Sciatic nerve (tissue), 2 donors: ENCODE results near the gene ASPA. TPM values are rescaled to one million over a fixed set of nuclear protein-coding genes. Genes with fewer than 3 reads are reported as not detected.
"Not testable (repeated sequence)": the region's sequence is repeated elsewhere in the genome, so short reads cannot be mapped to it uniquely, and the experiment has no call there.

ENCODE experiments used
- ATAC-seq: fragments of 200-7000 bp; cut with Tn5 transposase; one replicate; pipeline ENCODE4 v1.9.1; 2020; ENCODE audit warnings: mild to moderate bottlenecking, moderate library complexity
- DNase-seq: peaks from one replicate; pipeline ENCODE4 v3.0.0-alpha.2; 2020; ENCODE audit warnings: low spot score
- intact Hi-C: fragments of 100-400 bp; cut with DNase I; formaldehyde crosslinking; loops from one replicate; pipeline ENCODE4 v1.14.2; 2022
- total RNA-seq: library from RNA; stranded (reverse); fragmentation: NEBNext Ultra II Directional; extraction: Animal tissue kit (Norgen Biotek cat#: 25700); gene quantifications from one replicate; pipeline ENCODE4 v1.2.1, GENCODE V29; 2021
- donor health status: DM: no; HTN: no; CAD: no.
- donor health status: DM: no; HTN: no; CAD: no.

The ASPA gene
- total RNA-seq = 41.6 TPM

DNA sequence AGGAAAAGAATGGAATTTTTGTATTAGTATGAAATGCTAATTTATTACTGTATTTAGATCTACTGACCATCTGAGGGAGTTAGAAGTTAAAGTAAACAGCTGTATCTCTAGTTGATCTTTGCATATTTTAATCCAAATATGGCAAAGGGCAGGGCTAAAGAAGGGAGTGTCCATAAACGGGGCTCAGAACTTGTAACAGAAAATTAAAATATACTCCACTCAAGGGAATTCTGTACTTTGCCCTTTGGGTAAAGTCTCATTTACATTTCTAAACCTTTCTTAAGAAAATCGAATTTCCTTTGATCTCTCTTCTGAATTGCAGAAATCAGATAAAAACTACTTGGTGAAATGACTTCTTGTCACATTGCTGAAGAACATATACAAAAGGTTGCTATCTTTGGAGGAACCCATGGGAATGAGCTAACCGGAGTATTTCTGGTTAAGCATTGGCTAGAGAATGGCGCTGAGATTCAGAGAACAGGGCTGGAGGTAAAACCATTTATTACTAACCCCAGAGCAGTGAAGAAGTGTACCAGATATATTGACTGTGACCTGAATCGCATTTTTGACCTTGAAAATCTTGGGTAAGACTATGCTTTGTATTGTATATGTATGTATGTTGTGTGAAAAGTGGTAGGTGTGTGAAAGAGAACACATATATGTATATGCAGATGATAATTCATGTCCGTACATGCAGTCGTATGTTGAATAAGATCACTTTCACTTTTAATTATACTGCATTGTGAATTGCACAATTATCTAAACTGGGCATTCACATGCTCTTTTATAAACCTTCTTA lies at the start of gene ASPA:
TSS of gene ASPA (plus strand) at position 186 of the 799 bp plus-strand sequence. CDS start at position 349, 163 bp downstream.
- intact Hi-C loops = loop anchor here (10.0 kb wide), 1 partner anchor 59 kb away; no protein-coding TSS in a partner anchor
- DNase-seq (no peak), ATAC-seq (peak; percentile 83)

DNA sequence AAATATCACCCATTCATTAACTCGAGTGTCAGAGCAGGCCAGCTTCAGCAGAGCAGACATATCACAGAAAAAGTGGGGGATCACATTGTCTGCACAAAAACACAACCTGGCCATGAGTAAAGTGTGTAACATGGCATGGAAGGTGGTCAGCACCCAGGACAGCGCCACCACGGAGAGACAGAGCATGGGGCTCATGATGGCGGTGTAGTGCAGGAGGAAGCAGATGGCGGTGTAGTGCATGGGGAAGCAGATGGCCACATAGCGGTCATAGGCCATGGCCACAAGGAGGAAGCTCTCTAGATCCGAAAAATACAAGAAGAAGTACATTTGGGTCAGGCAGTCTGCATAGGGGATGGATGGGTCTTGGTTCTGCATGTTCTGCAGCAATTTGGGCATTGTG lies 42.6 kb upstream of the ASPA start:
- intact Hi-C loops, DNase-seq, ATAC-seq: not testable (repeated sequence)

DNA sequence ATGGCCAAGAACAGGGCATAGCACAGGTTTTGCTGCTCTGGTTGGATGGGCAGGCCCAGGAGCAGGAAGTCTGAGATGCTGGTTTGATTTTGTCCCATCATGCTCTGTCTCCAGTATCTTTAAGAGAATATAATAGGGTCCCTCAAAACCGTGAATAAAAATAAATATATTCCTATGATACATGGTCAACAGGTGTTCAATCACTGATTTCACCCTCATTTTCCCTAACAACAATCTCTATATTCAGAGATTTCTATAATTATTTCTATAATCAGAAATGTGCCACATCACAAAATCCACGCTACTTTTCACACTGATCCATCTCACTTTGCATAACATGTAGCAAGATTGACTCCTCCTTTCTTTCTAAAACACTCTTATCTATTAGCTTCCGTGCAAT lies 42.1 kb upstream of the ASPA start, which contains the start of gene OR1E2:
TSS of gene OR1E2 (minus strand) at position 101 of the 400 bp plus-strand sequence. CDS start at position 101, 0 bp downstream.
- DNase-seq (no peak), ATAC-seq (no peak)
- intact Hi-C loops = no loop called here

DNA sequence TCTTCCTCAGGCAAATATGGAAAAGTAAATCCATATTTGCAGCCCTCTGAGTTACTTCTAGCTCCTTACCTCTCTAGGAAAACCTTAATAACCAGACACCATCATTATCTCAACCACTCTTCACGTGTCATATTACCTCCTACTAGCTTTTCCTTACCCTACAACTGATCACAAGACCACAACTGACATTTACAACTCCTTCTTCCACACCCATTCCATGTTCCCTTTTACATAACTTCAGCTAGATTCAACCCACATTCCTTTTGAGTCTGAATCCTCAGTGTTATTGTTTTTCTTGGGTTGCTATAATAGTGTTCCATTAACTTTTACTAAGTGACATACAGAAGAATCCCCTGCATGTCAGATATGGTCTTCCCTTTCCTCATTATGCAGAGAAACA lies 37.4 kb upstream of the ASPA start:
- intact Hi-C loops = no loop called here
- DNase-seq (no peak), ATAC-seq (no peak)

DNA sequence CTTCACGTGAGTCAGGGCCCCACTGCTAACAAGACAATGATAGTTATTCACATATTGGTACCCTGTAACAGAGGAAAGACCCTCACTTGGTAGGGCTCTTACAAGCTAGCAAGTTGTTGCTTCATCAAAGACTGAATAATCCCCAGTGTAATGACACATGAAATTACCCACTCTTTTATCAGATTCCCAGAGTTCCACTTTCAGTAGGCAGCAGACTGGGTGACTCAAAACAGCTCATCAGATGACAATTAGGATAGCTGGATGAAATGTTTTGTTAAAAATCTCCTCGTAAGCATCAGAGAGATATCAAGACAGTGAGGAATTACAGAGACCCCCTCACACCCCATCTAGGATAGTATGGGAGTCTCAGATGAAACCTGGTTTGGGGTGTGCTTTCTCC lies 35.3 kb upstream of the ASPA start:
- no peak for ATAC-seq
- no peak for DNase-seq

DNA sequence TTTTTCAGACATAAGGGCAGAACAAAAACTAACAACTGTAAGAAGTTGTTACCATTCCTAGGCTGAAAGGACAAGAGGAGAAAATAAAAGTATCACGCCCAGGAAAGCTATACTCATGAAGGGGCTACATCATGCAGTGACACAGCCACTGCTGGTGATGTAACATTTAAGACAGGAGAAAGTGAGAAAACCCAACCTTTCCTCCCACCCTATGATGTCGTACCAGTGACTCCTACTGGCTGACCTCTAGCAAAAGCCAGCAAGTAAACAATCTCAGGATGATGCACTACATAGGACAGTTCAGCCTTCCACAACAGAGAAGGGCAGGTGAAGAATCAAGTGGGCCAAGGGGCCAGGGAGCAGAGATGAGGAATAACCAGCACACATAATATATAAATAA lies 28.2 kb upstream of the ASPA start:
- no peak for DNase-seq
- no peak for ATAC-seq
- intact Hi-C loops = no loop called here

More for the DNA sequence above, 35.3 kb upstream of the ASPA start:
- intact Hi-C loops = no loop called here

DNA sequence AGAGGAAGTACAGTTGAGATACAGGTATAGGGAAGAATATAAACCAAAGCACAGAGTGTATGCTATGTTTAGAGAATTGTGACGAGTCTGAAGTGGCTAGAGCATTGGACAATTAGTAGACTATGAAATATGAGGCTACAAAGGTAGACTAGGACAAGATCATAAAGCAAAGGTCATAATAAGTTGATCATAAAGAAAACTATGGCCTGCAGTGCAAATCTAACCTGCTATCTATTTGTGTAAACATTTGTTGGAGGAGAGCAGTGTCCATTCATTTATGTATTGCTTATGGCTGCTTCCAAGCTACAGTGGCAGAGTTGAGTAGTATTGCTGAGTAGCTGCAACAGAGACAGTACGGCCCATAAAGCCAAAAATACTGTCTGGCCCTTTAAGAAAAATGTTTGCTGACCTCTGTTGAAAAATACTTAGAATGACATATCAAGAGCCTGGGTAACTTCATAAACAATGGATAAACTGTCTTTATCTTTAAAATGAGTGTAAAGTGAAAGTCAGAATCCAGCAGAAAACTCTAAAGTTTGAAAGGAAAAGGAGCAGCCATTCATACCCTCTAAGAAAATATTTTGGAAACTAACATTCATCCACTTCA lies 27.6 kb upstream of the ASPA start:
- DNase-seq = no peak
- no peak for ATAC-seq
- intact Hi-C loops = no loop called here

DNA sequence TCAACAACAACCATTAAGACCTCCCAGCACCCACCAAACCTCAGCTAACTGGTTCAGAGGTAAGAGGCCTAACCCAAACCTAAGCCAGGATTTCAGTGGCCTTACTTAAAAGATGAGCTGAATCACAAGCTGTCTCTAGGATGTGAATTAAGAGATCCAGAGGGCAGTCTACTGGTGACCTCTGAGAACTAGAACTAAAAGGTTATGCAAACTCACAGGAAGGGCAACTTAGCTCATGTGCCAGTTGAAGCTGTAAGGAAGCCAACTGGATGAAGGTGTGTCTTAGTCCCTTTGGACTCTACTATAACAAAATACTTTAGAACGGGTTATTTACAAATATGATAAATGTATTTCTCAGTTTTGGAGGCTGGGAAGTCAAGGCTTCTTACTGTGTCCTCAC lies 9.4 kb upstream of the ASPA start:
- intact Hi-C loops, DNase-seq, ATAC-seq: not testable (repeated sequence)

DNA sequence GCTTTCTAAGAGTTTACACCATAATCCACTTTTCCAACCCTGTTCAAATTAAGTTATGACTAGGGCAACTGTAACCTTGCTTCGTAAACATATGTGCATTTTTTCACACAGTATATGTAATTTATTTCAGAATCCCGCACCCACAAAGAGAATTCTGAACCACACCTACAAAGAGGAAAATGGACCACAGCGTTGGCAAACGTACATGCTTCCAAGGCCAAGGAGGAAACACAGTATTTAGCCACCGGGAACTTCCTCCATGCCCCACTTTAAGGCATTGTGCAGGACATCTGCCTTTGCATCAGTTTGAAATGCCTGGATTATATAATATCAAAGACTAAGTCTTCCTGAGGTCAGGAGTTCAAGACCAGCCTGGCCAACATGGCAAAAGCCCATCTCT lies 6.3 kb upstream of the ASPA start:
- no peak for DNase-seq
- intact Hi-C loops = no loop called here
- no peak for ATAC-seq

DNA sequence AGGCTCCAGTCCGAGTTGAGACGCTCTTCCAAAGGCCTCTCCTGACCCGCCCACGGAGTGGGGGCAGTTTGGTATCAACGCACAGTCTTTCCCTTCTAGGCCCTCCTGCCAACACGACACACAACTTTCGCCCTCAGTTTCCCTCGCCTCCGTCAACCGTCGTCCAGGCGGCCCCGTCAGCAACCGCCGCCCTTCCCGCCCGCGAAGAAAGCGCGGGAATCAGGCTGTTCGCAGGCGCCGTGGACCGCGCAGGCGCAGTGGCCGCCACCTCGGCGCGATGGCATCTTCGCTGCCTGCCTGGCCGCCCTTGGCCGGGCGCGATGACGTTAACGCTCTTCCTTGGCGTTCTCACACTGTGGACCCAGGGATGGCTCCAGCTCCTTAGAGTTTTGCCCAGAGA lies 4.2 kb upstream of the ASPA start, which contains the start of gene SPATA22:
TSS of gene SPATA22 (minus strand) at position 221 of the 400 bp plus-strand sequence. CDS start 2,494 bp downstream, outside the sequence.
- no peak for ATAC-seq
- intact Hi-C loops = loop anchor here (10.0 kb wide), 1 partner anchor 63 kb away; no protein-coding TSS in a partner anchor

DNA sequence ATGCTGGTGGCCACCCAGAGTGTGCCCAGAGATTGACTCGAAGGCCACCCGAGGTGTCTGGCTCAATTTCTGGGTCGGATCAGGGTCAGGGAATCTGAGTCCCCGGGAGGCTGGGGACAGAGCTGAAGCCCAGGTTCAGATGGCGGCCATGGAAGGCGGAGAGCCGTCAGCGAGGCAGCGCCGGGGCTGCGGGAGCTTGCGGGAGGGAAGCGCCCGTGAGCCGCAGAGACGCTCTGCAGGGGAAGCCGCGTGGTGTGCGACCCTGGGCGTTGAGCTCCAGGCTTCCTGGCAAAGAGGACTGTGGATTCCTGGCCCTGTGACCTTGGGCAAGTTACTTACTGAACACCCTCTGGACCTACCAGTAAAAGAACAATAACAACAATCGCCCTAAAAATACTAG lies 3.7 kb upstream of the ASPA start:
- no peak for ATAC-seq
- intact Hi-C loops = loop anchor here (10.0 kb wide), 1 partner anchor 63 kb away; no protein-coding TSS in a partner anchor
- DNase-seq = no peak

More for the DNA sequence above, 4.2 kb upstream of the ASPA start, which contains the start of gene SPATA22:
- no peak for DNase-seq

DNA sequence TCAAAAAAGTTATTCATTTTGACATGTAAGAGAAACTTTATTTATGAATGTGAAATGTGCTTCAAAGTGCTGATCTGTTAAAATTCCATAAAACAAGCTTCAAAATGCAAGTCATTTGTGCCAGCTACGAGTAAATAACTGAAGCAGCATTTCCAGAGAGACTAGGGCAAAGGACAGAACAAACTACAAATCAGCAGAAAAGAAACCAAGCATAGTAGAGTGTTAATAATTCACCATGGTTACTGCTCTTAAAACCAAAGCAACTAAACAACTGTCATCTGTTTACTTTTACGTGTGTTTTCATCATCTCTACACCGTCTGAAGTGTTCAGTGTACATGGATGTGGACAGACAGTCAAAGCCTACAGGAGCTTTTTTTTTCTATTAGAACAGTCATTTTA lies 1.6 kb upstream of the ASPA start:
- no peak for DNase-seq
- peak; percentile 58 for ATAC-seq
- intact Hi-C loops = loop anchor here (10.0 kb wide), 1 partner anchor 61 kb away; no protein-coding TSS in a partner anchor

DNA sequence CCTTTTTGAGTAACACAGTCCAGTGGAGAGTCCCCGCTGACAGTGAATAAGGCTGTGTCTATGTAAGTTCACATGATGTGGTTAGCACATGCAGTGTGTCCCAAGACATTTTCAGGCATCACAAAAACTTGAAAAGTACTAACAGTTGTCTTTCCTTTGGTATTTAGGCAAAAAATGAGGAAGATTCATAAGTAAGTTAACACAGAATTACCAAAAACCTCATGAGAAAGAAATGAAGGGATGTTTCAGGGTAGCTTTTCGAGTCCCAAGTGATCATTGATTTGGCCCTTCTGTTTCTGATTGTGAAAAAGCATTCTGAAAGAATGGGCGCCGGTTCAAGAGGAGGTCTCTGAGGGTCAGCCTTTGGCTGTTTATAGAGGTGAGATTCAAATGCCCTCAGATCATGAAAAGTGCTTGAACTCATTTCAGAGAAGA lies 529 bp upstream of the ASPA start:
- DNase-seq (peak; percentile 66), ATAC-seq (peak; percentile 85)

DNA sequence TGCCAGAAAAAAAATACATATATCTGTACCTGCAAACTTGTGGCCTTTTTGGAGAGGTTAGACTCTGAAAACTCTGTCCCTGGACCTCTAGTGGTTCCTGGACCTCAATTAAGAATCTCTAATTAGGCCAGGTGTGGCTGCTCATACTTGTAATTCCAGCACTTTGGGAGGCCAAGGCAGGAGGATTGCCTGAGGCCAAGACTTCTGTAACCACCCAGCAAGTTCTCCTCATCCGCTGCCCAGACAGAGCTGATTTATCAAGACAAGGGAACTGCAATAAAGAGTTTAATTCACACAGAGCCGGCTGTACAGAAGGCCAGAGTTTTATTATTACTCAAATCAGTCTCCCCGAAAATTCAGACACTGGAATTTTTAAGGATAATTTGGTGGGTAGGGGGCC lies 4.2 kb downstream of the ASPA start:
- intact Hi-C loops = loop anchor here (10.0 kb wide), 1 partner anchor 55 kb away; no protein-coding TSS in a partner anchor

More for the DNA sequence above, 529 bp upstream of the ASPA start:
- intact Hi-C loops = loop anchor here (10.0 kb wide), 1 partner anchor 60 kb away; no protein-coding TSS in a partner anchor

DNA sequence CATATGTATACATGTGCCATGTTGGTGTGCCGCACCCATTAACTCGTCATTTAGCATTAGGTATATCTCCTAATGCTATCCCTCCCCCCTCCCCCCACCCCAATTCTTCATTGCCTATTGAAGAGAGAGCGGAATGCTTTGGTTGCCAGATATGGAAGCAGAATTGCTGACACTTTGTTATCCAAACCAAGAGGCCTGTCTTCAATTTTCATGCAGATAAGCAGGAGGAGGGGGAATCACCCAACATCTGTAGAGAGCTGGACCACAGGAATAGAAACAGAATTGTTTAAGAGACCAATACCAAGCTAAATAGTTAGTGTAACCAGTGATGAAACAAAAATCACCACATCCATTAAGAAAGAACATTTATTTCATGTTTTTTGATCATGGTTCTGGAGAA lies 7.1 kb downstream of the ASPA start:
- ATAC-seq (no peak), DNase-seq (no peak)
- intact Hi-C loops = no loop called here

More for the DNA sequence above, 4.2 kb downstream of the ASPA start:
- ATAC-seq (no peak), DNase-seq (no peak)

DNA sequence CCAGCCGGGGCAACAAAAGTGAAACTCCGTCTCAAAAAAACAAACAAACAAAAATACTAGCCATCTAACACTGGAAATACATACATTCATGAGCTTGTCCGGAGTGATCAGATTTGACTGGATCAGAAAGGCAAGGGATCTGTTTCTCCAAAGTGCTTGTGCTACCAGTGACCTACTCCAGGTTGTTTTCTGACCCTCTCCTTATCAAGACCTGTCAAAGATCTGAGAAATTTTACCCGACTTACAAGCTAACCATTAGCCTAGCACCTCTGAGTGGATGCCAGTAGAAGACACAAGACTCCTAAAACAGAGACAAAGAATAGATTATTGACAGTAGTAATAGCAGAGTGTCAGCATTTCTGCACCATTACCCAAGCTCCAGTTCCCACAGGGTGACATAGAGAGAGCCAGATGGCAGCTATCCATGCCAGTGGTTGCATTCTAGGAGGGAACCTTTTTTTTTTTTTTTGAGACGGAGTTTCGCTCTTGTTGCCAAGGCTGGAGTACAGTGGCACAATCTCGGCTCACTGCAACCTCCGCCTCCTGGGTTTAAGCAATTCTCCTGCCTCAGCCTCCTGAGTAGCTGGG lies 9.8 kb downstream of the ASPA start:
- intact Hi-C loops = no loop called here
- no peak for ATAC-seq
- no peak for DNase-seq

DNA sequence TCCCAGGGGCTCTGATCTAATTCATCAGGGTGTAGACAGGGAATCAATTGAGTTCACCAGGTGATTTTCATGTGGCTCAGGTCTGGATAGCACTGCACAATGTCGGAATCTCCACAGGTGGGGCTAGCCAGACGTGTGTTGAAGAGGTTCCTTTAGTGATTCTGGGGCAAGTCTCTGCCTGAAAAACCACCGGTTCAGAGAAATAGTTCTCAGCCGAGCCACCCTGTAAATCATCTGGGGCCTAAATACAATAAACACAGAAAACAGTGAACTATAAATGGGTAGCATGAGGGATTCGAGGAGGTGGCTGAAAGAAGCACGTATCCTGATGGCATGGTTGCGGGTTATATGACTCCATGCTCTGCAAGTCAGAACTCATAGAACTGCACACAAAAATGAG lies 21.3 kb downstream of the ASPA start:
- ATAC-seq = no peak
- intact Hi-C loops = no loop called here
- DNase-seq = no peak

DNA sequence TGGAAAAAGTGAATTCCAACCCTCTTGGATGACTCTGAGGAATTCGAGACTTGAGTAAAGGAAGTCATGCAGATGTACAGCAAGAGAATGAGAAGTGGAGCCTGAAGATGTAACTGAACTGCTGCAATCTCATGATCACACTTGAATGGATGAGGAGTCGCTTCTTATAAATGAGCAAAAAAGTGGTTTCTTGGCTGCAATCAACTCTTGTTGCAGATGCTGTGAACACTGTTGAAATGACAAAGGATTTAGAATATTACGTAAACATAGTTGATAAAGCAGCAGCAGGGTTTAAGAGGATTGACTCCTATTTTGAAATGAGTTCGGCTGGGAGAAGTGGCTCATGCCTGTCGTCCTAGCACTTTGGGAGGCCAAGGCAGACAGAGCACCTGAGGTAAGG lies 25.5 kb downstream of the ASPA start:
- no peak for ATAC-seq
- no peak for DNase-seq
- intact Hi-C loops = no loop called here

DNA sequence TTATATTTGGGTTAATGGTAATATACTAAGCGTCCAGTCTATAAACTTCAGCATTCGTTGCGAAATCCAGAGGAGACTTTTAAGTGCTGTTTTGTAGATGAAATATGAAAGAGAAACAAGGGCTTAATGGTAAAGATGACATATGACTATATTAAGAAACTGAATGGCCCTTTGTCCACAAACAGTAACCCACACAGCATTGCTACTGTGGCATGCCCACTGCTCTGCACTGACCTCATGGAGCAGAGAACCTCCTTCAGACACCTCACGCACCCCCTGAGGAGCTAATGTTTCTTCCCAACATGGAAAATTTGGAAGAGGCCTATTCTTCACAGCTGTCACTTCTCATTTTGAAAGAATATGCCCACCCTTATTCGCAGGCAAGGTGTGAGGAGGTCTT lies 26.7 kb downstream of the ASPA start:
- intact Hi-C loops = no loop called here
- peak; percentile 86 for ATAC-seq
- DNase-seq = no peak
